PFSK-1 (cell line): ENCODE results near the gene TRIM75.

Source experiments
- FOXP2 ChIP-seq: optimal IDR thresholded peaks from 2 replicates; pipeline ENCODE3; 2011; ENCODE audit warnings: borderline replicate concordance, control low read depth, inconsistent platforms; ENCODE audit not compliant: insufficient read depth; ENCODE audit errors: extremely low read length, extremely low read depth
- POLR2AphosphoS5 ChIP-seq: IDR thresholded peaks from 2 replicates; pipeline ENCODE4 v1.6.1; 2012; ENCODE audit warnings: low read depth, mild to moderate bottlenecking, control low read depth, low read length, moderate library complexity
- REST ChIP-seq, 2 experiments: IDR thresholded peaks; 2 replicates each; pipeline versions ENCODE4 v1.6.1 to v1.8.0; 2011 to 2012; ENCODE audit warnings: low read depth in 2 of 2, low read length in 2 of 2, control low read depth in 1 of 2, inconsistent platforms in 1 of 2, mild to moderate bottlenecking in 1 of 2, moderate library complexity in 1 of 2; ENCODE audit not compliant: insufficient read depth in 1 of 2
- SIN3A ChIP-seq: IDR thresholded peaks from 2 replicates; pipeline ENCODE4 v1.6.1; 2012; ENCODE audit warnings: mild to moderate bottlenecking, low read length, moderate library complexity, borderline replicate concordance; ENCODE audit not compliant: insufficient read depth
- TAF1 ChIP-seq: IDR thresholded peaks from 2 replicates; pipeline ENCODE4 v1.6.1; 2012; ENCODE audit warnings: low read length, control low read depth, borderline replicate concordance; ENCODE audit not compliant: insufficient read depth

The TRIM75 gene

GRCh38 chr4:165060938-165061337 is 7.3 kb downstream of the TRIM75 start:
- TF ChIP-seq REST (IDR thresholded peaks at IDR 0.05; ENCODE audit: insufficient read depth in 1 of 2, low read depth in 2 of 2, low read length in 2 of 2), result no peak
- TF ChIP-seq TAF1, result no peak
- TF ChIP-seq POLR2AphosphoS5, result no peak

GRCh38 chr4:165070560-165070959 is 16.9 kb downstream of the TRIM75 start:
- TF ChIP-seq TAF1 (no peak), FOXP2 (no peak), SIN3A (no peak), REST (IDR thresholded peaks at IDR 0.05; ENCODE audit: insufficient read depth in 1 of 2, low read depth in 2 of 2, low read length in 2 of 2) (no peak), POLR2AphosphoS5 (no peak)

- TF ChIP-seq REST (IDR thresholded peaks at IDR 0.05; ENCODE audit: insufficient read depth in 1 of 2, low read depth in 2 of 2, low read length in 2 of 2), result no peak
- no peak for TF ChIP-seq SIN3A
- no peak for TF ChIP-seq FOXP2
- TF ChIP-seq POLR2AphosphoS5, result no peak
- no peak for TF ChIP-seq TAF1
Observed at GRCh38 chr4:165077034-165077578, 23.4 kb downstream of the TRIM75 start.

- TF ChIP-seq SIN3A, result no peak
- TF ChIP-seq TAF1, result no peak
- no peak for TF ChIP-seq POLR2AphosphoS5
- no peak for TF ChIP-seq REST (IDR thresholded peaks at IDR 0.05; ENCODE audit: insufficient read depth in 1 of 2, low read depth in 2 of 2, low read length in 2 of 2)
- TF ChIP-seq FOXP2, result no peak
Observed at GRCh38 chr4:165079476-165079875, 25.8 kb downstream of the TRIM75 start.

GRCh38 chr4:165085946-165086345 is 32.3 kb downstream of the TRIM75 start:
- no peak for TF ChIP-seq FOXP2
